GM12878 (cell line): Measurements from ENCODE around the gene COL17A1. TPM values are rescaled to one million over a fixed set of nuclear protein-coding genes. Genes with fewer than 3 reads are reported as not detected.

ENCODE experiments used
- ATAC-seq: fragments of 200-7000 bp; cut with Tn5 transposase; 3 replicates; pipeline ENCODE4 v1.9.1; 2020; ENCODE audit warnings: mild to moderate bottlenecking, moderate library complexity
- BruUV-seq: library from RNA; stranded (reverse); fragments of 400-500 nt; replicated peaks from 2 replicates; lab custom pipeline; 2021; lab: Mats Ljungman, UMichigan
- CTCF ChIA-PET: fragments of 300-600 bp; sonication (Branson Sonifier 250); formaldehyde crosslinking; extraction: SDS; loops from one replicate; lab custom pipeline; 2021; ENCODE audit warnings: inconsistent platforms; lab: Yijun Ruan, JAX
- POLR2A ChIA-PET: fragments of 350-600 bp; formaldehyde crosslinking; extraction: SDS; loops from one replicate; lab custom pipeline; 2021; ENCODE audit warnings: inconsistent platforms; lab: Charles Lee
- RAD21 ChIA-PET: fragments of 300-600 bp; sonication (Branson Sonifier 250); formaldehyde crosslinking; loops from one replicate; lab custom pipeline; 2023; ENCODE audit warnings: antibody characterized with exemption; ENCODE audit not compliant: unreplicated experiment; lab: Charles Lee
- SMC1A ChIA-PET: fragments of 300-600 bp; sonication (Branson Sonifier 250); formaldehyde crosslinking; loops from one replicate; lab custom pipeline; 2023; ENCODE audit not compliant: unreplicated experiment, uncharacterized antibody; lab: Charles Lee
- DNase-seq: peaks from one replicate; pipeline ENCODE4 v3.0.0-alpha.2; 2011; ENCODE audit warnings: low read depth, low spot score
- FAIRE-seq: peaks from 3 replicates; lab custom pipeline; 2011; peaks lifted over from hg19 to GRCh38; lab: Jason Lieb, UNC
- H2AFZ ChIP-seq: 2 replicates; pipeline ENCODE4 v1.6.0; 2011; ENCODE audit warnings: low read depth, low read length, control low read depth; ENCODE audit not compliant: control insufficient read depth
- H3K27ac ChIP-seq: 2 replicates; pipeline ENCODE4 v1.5.1; 2011; ENCODE audit warnings: control low read depth; ENCODE audit not compliant: control insufficient read depth, insufficient read depth
- H3K27me3 ChIP-seq, 2 experiments: replicated peaks in 1 of 2; 2 replicates each; pipeline versions ENCODE4 v1.6.0 to v1.6.1; 2011; ENCODE audit warnings: low read length in 1 of 2; ENCODE audit not compliant: control insufficient read depth in 2 of 2, insufficient read depth in 2 of 2
- H3K36me3 ChIP-seq, 2 experiments: 2 replicates each; pipeline ENCODE4 v1.5.1; 2011; ENCODE audit warnings: low read length in 1 of 2; ENCODE audit not compliant: control insufficient read depth in 2 of 2, insufficient read depth in 2 of 2
- H3K4me1 ChIP-seq: 2 replicates; pipeline ENCODE4 v1.6.1; 2011; ENCODE audit warnings: mild to moderate bottlenecking, low read length, moderate library complexity, mixed read lengths; ENCODE audit not compliant: control insufficient read depth, insufficient read depth
- H3K4me2 ChIP-seq: 2 replicates; pipeline ENCODE4 v1.6.0; 2011; ENCODE audit warnings: control low read depth; ENCODE audit not compliant: control insufficient read depth, insufficient read depth
- H3K4me3 ChIP-seq: fragments of 200-600 bp; sonication (generic); 2 replicates; pipeline ENCODE4 v1.5.1; 2016
- H3K79me2 ChIP-seq: 2 replicates; pipeline ENCODE4 v1.6.0; 2011; ENCODE audit warnings: low read length; ENCODE audit not compliant: control insufficient read depth, insufficient read depth
- H3K9ac ChIP-seq: 2 replicates; pipeline ENCODE4 v1.8.0; 2011; ENCODE audit warnings: low read length, control low read depth, mixed read lengths; ENCODE audit not compliant: control insufficient read depth, insufficient read depth
- H3K9me3 ChIP-seq: replicated peaks from 3 replicates; pipeline ENCODE4 v1.5.1; 2011; ENCODE audit warnings: mild to moderate bottlenecking, low read length; ENCODE audit not compliant: control insufficient read depth, insufficient read depth
- H4K20me1 ChIP-seq: 2 replicates; pipeline ENCODE4 v1.6.0; 2011; ENCODE audit not compliant: control insufficient read depth, insufficient read depth
- ATF3 ChIP-seq: IDR thresholded peaks from 2 replicates; pipeline ENCODE4 v1.6.1; 2011; ENCODE audit warnings: low read depth, mild to moderate bottlenecking, low read length, moderate library complexity, borderline replicate concordance; ENCODE audit errors: extremely low read depth
- MEF2A ChIP-seq: IDR thresholded peaks from 2 replicates; pipeline ENCODE4 v1.6.1; 2011; ENCODE audit warnings: low read depth, mild to moderate bottlenecking, low read length, moderate library complexity; ENCODE audit not compliant: insufficient read depth
- MYB ChIP-seq: fragments of 150-350 bp; IDR thresholded peaks from 2 replicates; pipeline ENCODE4 v1.6.1; 2014; ENCODE audit warnings: mild to moderate bottlenecking, low read depth, low read length, borderline replicate concordance
- POU2F2 ChIP-seq: IDR thresholded peaks from 3 replicates; pipeline ENCODE4 v1.6.1; 2011; ENCODE audit warnings: low read depth, mild to moderate bottlenecking, low read length, borderline replicate concordance
- RAD51 ChIP-seq: fragments of 450-650 bp; IDR thresholded peaks from 2 replicates; pipeline ENCODE4 v1.6.1; 2016; ENCODE audit warnings: moderate library complexity, mild to moderate bottlenecking, inconsistent platforms
- RUNX3 ChIP-seq: IDR thresholded peaks from 2 replicates; pipeline ENCODE4 v1.6.1; 2012; ENCODE audit warnings: low read length, inconsistent platforms
- SKIL ChIP-seq: fragments of 450-650 bp; IDR thresholded peaks from 2 replicates; pipeline ENCODE4 v1.6.1; 2017; ENCODE audit warnings: mild to moderate bottlenecking, low read depth, inconsistent platforms; ENCODE audit not compliant: poor library complexity, severe bottlenecking
- SREBF1 ChIP-seq: IDR thresholded peaks from 2 replicates; pipeline ENCODE4 v1.6.1; 2012; ENCODE audit warnings: mild to moderate bottlenecking, low read length
- TCF7 ChIP-seq: IDR thresholded peaks from 2 replicates; pipeline ENCODE4 v1.6.1; 2014; ENCODE audit warnings: antibody characterized with exemption, borderline replicate concordance
- WGBS: methylation state at CpG from one replicate; pipeline ENCODE4 v1.1.6; 2016; ENCODE audit warnings: low lambda C conversion rate; ENCODE audit not compliant: insufficient replicate concordance, insufficient coverage; ENCODE audit errors: missing lambda C conversion rate; 5-methylcytosine and 5-hydroxymethylcytosine counted together
- in situ Hi-C: fragments of 300-500 bp; cut with MboI; formaldehyde crosslinking; loops from 9 replicates; pipeline ENCODE4 v1.14.3; 2018; ENCODE audit warnings: mixed read lengths
- intact Hi-C: fragments of 100-400 bp; cut with micrococcal nuclease; formaldehyde crosslinking; loops from one replicate; pipeline ENCODE4 v1.14.2; 2022; ENCODE audit not compliant: unreplicated experiment
- polyA plus RNA-seq, 11 experiments: library from polyadenylated mRNA; depleted of rRNA in 4 of 11; unstranded in 6 of 11; stranded (reverse) in 5 of 11; fragments of >200 nt; fragmentation: Nextera tagmentation in 4 of 11; fragmentation: Illumina TruSeq in 1 of 11; extraction: Ambion mirVana in 4 of 11; extraction: Trizol in 1 of 11; gene quantifications; 1 replicate in 1 of 11; 2 replicates in 10 of 11; pipeline versions ENCODE4 v1.2.1 to v1.2.3, GENCODE V29; 2011 to 2016; ENCODE audit warnings: inconsistent platforms in 2 of 11, missing spikeins in 2 of 11, low read depth in 1 of 11
- total RNA-seq, 4 experiments: library from RNA; depleted of rRNA in 3 of 4; stranded (reverse); fragments of >200 nt in 3 of 4; fragmentation: Illumina TruSeq in 1 of 4; extraction: Trizol in 1 of 4; gene quantifications; 2 replicates each; pipeline versions ENCODE4 v1.2.1 to v1.2.3, GENCODE V29; 2013 to 2021

COL17A1 gene
- total and polyA plus RNA-seq, 10 of the 15 experiments (the other 5 are each of a cell fraction or from before 2014, with no cell fraction given) = 0.08 to 0.22 TPM; not detected in 8

GRCh38 chr10:104061196-104061595, 24.5 kb downstream of the COL17A1 start:
- Histone ChIP-seq H3K9me3 (no peaks in the 10 kb centered on the region), H3K27me3 (no peaks in the 10 kb centered on the region; a peak in 1 of 4 replicates)
- WGBS = 66% methylated on average over 5 of the region's 6 CpGs
- no peak for ATAC-seq
- TF ChIP-seq MEF2A (no peak), TCF7 (no peak), POU2F2 (no peak), RAD51 (no peak), MYB (no peak), ATF3 (no peak), SKIL (no peak), SREBF1 (no peak), RUNX3 (no peak)
- TF ChIP-seq, all 136 proteins: peak for 0
- H3K79me2 ChIP-seq = no peaks in the 10 kb centered on the region
- no peak for FAIRE-seq
- SMC1A ChIA-PET = no interaction called here
- no peak overlapping the region for H3K4me2 ChIP-seq
- H3K36me3 ChIP-seq = no peaks in the 10 kb centered on the region
- no peak overlapping the region for H3K4me3 ChIP-seq
- no peak overlapping the region for H3K9ac ChIP-seq
- H4K20me1 ChIP-seq = no peaks in the 10 kb centered on the region
- POLR2A ChIA-PET = no interaction called here
- no peak for DNase-seq
- no TSS peak for BruUV-seq
- RAD21 ChIA-PET = no interaction called here
- no peak overlapping the region for H3K27ac ChIP-seq
- no peaks in the 10 kb centered on the region for H3K4me1 ChIP-seq
- CTCF ChIA-PET = interaction anchor here (1.1 kb wide), 1 partner anchor 19 kb away, joined by 4 read pairs; no protein-coding TSS in a partner anchor
- in situ Hi-C loops (no loop called here), intact Hi-C loops (no loop called here)
- no peak overlapping the region for H2AFZ ChIP-seq
